DMS153 treated with DMSO at 0.1 percent for 48 hours (cell line): ENCODE results near the gene RAB11FIP4.
"Not testable (repeated sequence)": the region's sequence is repeated elsewhere in the genome, so short reads cannot be mapped to it uniquely, and the experiment has no call there.

Experiments
- DNase-seq: peaks from one replicate; lab custom pipeline; 2025; ENCODE audit not compliant: unreplicated experiment; lab: John Stamatoyannopoulos, UW

RAB11FIP4 gene, protein sequence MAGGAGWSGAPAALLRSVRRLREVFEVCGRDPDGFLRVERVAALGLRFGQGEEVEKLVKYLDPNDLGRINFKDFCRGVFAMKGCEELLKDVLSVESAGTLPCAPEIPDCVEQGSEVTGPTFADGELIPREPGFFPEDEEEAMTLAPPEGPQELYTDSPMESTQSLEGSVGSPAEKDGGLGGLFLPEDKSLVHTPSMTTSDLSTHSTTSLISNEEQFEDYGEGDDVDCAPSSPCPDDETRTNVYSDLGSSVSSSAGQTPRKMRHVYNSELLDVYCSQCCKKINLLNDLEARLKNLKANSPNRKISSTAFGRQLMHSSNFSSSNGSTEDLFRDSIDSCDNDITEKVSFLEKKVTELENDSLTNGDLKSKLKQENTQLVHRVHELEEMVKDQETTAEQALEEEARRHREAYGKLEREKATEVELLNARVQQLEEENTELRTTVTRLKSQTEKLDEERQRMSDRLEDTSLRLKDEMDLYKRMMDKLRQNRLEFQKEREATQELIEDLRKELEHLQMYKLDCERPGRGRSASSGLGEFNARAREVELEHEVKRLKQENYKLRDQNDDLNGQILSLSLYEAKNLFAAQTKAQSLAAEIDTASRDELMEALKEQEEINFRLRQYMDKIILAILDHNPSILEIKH

DNA sequence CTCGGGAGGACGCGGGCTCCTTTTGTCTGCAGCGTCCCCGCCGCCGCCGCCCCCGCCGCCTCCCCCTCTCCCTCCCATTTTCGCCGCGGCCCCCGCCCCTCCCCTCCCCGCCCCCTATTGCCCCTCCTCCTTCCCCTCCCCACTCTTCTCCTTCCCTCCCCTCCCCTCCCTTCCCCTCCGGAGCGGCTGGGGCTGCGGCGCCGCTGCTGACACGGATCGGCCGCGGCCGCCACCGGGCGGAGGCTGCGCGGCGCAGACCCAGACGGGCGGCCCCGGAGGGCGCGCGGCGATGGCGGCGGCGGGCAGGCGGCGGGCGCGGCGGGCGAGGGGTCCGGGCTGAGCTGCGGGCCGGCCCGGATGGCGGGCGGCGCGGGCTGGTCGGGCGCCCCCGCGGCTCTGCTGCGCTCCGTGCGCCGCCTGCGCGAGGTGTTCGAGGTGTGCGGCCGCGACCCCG lies at the start of gene RAB11FIP4:
RAB11FIP4 (plus strand) TSS at position 180 of the 454 bp plus-strand sequence; CDS start at position 358, 178 bp downstream.
- no peak for DNase-seq

DNA sequence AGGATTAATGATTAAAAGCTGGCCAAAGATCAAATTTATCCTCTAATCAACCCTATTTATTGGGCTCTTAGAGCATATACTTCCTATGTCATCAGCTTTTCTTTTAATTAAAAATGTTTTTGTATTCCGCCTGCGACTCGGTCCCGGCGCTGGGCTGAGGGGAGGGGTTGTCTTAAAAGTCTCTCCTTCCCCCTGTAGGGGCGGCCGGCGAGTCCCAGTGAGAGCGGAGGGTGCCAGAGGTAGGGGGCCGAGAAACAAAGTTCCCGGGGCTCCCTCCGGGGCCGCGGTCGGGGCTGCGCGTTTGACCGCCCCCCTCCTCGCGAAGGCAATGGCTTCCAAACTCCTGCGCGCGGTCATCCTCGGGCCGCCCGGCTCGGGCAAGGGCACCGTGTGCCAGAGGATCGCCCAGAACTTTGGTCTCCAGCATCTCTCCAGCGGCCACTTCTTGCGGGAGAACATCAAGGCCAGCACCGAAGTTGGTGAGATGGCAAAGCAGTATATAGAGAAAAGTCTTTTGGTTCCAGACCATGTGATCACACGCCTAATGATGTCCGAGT lies 46.2 kb upstream of the RAB11FIP4 start:
- not testable (repeated sequence) for DNase-seq

DNA sequence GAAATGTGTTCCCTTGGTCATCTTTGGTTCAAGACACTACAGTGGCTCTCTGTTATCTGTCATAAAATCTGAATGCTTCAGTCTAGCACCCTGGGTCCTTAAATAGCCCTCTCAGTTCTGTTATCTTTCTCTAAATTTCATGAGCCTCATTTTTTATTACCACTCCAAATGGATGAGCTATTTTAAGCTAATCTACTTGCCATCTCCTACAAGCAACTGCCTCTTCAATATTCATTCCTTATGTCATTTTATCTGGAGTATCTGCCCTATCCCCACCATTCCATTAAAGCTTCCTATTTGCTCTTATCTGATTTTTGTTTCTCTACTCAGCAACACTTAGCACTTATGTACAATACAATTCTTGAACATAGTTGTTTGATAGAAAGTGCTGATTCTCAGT lies 42.0 kb upstream of the RAB11FIP4 start:
- no peak for DNase-seq

DNA sequence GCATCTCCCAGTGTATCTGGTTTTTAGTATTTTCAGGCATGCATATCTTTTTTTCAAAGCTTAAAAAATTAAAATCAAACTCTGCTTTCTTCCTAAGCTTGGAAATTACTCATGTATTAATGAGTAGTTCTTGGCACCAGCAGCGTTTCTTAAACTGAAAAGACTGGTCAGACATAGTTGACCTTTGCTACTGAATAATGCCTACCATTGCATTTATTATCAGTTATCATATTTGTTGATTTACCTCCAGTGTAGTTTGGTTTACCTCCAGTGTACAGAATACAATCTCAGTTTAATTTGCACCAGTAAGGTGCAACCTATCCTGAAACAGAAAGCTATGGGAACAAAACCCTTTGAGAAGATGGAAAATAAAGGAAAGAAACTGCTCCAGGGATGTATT lies 35.5 kb upstream of the RAB11FIP4 start:
- DNase-seq = no peak

DNA sequence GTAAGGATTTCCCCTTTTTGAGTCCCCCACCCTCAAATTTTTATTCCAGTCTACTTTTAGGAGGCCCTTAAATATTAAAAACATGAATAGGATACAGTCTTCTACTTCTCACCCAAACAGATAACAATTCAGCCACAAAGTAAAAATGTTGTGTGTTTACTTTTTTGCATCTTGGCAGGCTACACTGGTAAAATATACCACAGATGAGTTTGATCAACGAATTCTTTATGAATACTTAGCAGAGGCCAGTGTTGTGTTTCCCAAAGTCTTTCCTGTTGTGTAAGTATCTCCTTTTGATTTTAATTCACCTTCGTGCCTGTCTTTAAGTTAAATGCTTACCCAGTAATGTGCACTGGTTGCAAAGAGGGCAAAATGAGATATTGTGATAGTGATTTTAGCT lies 34.4 kb upstream of the RAB11FIP4 start:
- no peak for DNase-seq

DNA sequence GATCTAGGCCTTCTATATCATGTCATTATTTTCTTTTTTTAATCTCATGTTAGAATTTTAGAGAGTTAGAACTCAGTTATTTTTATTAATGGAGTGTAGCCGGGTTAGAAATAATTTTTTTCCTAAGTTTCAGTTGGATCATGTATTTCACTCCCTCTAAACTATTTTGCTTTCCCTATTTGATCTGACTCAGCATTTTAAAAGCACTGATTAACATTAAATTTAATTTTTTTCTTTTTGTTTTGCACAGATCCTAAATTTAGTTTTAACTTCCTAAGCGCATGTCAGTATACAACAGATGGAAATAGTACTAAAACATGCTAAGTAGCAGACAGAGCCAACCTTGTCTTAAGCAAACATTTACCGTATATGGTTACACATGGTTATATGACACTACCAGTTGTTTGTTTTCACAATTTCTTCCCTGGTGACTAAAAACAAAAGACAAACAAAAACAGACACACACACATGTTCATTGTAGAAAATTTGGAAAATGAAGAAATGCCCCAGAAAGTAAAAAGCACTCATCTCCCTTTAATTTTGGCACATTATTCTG lies 33.6 kb upstream of the RAB11FIP4 start:
- DNase-seq = peak; percentile 5

DNA sequence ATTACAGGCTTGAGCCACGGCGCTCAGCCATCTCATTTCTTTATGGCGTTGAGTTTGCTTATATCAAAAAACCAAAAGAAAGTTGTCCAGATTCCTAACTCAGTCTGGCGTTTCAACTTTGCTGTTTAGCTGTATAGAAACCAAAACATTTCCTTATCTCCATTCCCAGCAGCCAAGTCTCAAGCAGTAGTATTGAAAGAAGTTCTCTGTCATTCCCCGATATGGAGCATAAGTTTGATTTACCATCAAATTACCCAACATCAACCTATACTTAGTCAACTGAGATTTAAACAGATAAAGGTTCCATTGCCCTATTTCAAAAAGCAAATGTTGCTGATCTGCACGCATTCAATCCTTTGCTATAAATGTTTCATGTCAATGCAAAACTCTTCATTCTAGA lies 27.5 kb upstream of the RAB11FIP4 start:
- DNase-seq = no peak

DNA sequence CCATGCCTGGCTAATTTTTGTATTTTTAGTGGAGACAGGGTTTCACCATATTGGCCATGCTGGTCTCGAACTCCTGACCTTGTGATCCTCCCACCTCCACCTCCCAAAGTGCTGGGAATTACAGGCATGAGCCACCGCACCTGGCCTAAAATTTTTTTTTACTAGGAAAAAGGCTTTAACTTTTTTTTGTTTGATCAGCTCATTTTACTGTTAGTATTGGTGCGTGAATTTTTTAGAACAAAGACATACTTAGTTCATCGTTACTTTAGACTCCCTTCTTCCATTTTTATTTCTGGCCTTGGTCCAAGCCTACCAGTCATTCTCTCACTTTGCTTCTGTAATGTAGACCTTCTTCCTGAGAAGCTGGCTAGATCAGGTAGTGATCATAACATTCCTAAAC lies 25.4 kb upstream of the RAB11FIP4 start:
- DNase-seq = no peak

DNA sequence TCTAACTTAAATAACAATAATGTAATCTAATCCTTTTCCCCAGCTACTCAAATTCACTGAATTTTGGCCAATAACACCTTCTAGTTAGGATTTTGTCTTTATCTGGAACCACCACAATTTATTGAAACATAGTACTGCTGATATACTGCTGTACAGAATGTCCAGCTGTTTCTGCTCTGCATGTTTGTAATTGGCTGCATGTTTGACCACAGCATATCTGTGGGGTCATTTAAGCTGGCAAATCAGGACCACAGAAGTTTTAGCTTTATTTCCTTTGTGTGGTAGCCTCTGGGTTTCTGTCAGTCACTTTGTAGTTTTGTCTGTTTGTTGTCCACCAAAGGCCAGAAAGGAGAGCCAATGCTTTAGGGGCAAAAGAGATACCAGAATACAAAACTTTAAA lies 22.2 kb upstream of the RAB11FIP4 start:
- DNase-seq = no peak

DNA sequence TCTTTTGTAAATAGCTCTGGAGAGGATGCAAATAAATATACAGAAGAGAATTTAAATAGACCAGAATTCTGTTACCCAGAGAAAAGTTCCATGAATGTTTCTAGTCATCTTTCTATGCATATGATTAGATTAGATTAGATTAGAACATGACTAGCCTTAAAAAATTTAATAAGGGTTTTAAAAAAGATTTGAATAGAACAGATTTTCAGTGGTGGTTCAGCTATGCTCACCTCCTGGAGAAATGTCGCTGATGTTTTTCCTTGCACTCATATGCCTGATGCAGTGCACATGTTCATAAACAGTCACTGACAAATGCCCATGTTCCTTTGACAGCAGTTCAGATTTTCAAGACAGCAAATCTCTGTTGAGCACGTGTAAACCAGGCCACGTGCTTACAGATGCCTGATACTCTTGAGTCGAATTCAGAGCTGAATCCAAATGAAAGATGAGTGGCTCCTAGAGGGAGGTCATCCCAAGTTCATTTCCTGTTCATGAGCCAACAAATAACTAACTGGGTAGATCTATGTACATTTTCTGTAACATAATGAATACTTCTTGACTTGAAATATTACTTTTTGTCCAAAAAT lies 19.9 kb upstream of the RAB11FIP4 start:
- DNase-seq = no peak

DNA sequence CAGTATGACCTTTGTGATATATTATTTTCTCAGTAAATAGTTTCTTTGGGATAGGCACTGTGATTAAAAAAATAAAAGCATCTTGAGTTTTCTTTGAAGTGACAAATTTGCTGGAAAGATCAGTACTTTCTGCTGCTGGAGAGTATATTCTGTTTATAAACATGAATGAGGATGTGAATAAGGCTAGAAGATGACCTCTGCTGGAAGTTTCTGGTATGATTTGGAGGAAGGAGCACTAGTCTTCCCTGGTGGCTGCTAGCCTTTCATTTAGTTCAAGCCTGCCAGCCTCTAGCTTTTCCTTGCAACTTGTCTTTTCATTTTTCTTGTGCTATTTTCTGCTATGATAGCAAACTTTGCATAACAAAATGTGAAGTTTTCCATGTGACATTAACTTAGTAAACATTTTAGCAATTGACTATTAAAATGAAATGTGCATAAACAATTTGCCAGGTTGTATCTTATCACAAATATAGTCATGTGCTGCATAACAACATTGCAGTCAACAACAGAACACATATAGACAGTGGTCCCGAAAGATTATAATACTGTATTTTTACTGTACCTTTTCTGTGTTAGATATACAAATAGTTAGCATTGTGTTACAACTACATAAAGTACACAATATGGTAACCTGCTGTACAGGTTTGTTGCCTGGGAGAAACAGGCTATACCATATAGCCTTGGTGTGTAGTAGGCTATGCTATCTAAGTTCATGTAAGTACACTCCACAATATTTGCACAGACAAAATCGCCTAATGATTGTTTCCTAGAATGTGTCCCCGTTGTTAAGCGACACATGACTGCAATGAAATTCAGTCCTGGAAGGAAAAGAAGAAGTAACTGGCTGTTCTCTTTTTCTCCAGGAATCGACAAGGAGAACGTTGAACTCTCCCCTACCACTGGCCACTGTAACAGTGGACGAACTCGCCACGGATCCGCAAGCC lies 18.1 kb upstream of the RAB11FIP4 start:
- peak; percentile 18 for DNase-seq

DNA sequence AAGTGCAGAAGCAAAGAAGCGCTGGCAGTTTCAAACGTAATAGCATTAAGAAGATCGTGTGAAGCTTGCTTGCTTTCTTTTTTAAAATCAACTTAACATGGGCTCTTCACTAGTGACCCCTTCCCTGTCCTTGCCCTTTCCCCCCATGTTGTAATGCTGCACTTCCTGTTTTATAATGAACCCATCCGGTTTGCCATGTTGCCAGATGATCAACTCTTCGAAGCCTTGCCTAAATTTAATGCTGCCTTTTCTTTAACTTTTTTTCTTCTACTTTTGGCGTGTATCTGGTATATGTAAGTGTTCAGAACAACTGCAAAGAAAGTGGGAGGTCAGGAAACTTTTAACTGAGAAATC lies 17.4 kb upstream of the RAB11FIP4 start:
- no peak for DNase-seq

DNA sequence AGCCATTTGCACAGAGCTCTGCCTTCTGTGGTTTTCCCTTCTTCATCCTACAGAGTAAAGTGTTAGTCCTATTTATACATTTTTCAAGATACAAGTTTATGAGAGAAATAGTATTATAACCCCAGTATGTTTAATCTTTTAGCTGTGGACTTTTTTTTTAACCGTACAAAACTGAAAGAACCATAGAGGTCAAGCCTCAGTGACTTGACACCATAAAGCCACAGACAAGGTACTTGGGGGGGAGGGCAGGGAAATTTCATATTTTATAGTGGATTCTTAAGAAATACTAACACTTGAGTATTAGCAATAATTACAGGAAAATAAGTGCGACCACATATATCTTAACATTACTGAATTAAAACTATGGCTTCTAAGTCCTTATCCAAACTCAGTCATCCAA lies 17.0 kb upstream of the RAB11FIP4 start:
- no peak for DNase-seq

DNA sequence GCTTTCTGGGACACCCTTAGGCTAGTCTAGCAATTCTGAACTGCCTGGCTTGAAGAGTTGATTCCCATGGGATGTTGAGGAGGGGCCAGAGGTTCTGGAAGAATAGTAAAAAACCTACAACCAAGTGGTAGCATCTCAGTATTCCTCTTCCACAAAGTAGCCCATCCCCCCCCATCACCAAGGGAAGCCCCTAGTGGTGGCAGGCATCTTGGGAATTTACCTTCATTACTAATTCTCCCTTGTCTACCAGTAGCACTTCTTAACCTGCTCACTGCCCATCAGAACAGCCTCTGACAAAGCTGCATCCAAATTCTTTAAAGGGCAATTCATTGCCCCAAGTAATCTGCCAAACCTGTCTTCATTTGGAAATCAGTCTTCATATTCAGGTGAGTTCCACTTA lies 12.8 kb upstream of the RAB11FIP4 start:
- DNase-seq = no peak

DNA sequence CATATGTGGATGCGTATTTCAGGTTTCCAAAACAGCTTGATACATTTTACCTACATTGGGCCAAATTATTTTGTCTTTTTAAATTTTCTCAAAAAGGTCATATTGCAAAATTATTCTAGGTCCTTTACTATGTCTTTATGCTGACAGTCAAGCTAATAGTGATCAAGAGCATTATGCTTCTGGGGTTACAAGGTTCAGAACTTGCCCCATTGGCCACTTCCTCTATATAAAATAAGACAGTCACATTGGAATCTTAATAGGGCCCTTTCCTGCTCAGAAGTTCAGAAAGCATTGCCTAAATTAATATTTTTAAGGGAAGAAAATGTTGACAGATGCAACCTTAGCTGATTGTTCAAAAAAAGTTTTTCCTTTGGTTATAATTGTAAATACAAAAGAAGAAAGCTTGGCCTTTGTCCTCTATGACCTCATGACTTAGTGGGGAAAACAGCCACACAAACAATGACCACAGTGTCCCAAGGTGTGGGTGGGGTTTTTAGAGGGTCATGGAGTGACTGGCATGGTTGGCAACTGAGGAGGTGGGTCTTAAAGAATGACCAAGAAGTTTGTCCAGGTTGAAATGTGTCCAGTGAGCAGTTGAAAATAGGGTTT lies 11.8 kb upstream of the RAB11FIP4 start:
- DNase-seq = no peak

DNA sequence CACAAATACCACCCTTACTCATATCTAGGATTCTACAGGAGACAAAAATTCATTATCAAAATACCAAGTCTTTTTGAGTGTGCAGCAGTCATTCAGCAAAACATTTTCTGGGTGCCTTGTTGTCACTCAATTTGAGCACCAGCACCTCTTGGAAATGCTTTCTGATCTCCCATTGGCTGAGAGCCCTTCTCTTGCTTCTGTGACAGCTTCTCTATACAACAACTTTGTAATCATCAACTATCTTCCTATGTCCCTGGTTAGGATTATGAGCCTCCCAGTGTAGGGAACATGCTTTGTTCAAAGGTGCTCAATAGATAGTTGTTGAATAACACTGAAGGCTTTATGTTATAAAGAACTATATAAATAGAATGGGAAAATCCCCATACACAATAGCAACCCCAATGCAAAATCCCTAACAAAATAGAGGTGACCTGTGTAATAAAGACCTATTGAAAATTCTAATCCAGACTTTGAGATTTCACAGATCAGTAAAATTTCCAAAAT lies 10.3 kb upstream of the RAB11FIP4 start:
- no peak for DNase-seq

DNA sequence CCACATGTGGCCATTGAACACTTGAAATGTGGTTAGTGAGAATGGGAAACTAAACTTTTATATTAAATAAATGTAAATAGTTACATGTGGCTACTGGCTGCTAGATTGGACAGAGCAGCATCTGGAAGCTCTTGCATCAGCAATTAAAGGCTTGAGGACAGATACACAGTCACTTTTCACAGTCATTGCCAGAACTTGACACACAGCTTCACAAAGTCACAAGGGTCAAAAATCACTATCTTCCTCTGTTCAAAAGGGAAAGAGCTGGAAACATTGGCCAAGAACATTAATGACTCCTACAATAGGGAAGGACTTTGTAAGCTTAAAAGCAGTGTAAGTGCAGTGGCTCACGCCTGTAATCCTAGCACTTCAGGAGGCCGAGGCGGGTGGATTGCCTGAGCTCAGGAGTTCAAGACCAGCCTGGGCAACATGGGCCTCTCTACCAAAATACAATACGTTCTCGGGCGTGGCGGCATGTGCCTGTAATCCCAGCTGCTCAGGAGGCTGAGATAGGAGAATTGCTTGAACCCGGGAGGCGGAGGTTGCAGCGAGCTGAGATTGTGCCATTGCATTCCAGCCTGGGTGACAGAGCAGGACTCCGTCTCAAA lies 8.7 kb upstream of the RAB11FIP4 start:
- DNase-seq = not testable (repeated sequence)

DNA sequence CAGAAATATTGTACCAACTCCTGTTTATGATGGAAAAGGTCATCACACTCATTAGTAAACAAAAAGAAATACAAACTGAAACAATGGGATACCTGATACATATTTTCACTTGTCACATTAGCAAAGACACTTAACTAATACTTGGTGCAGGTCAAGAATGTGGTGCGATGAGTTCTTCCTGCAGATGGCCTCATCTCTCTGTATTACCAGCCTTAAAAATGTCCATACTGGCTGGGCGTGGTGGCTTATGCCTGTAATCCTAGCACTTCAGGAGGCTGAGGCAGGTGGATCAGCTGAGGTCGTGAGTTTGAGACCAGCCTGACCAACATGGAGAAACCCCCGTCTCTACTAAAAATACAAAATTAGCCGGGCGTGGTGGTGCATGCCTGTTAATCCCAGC lies 8.0 kb upstream of the RAB11FIP4 start:
- DNase-seq = not testable (repeated sequence)
